A673 (cell line): ENCODE results near the gene SLC25A25. TPM values are rescaled to one million over a fixed set of nuclear protein-coding genes. Genes with fewer than 3 reads are reported as not detected.

Experiments
- BruUV-seq: library from RNA; stranded (reverse); fragments of 400-500 nt; replicated peaks from 2 replicates; lab custom pipeline; 2021; lab: Mats Ljungman, UMichigan
- CTCF ChIA-PET: fragments of 300-600 bp; sonication (Branson Sonifier 250); formaldehyde crosslinking; loops from one replicate; lab custom pipeline; 2022; ENCODE audit warnings: antibody characterized with exemption; lab: Charles Lee
- POLR2A ChIA-PET: fragments of 300-600 bp; sonication (Branson Sonifier 250); formaldehyde crosslinking; loops from one replicate; lab custom pipeline; 2022; ENCODE audit warnings: antibody characterized with exemption; ENCODE audit not compliant: low non-redundant PET; lab: Charles Lee
- DNase-seq: peaks from one replicate; pipeline ENCODE4 v3.0.0-alpha.2; 2015; ENCODE audit warnings: low spot score
- H3K27ac ChIP-seq: fragments of 200-600 bp; sonication (generic); 2 replicates; pipeline ENCODE4 v1.5.1; 2016; ENCODE audit warnings: mixed run types, low read depth, mild to moderate bottlenecking, mixed read lengths, antibody characterized with exemption, low read length; ENCODE audit not compliant: poor library complexity, severe bottlenecking
- H3K27me3 ChIP-seq: fragments of 200-600 bp; sonication (generic); replicated peaks from 2 replicates; pipeline ENCODE4 v1.6.1; 2017; ENCODE audit warnings: mixed run types, low read depth, mild to moderate bottlenecking, mixed read lengths, antibody characterized with exemption, low read length; ENCODE audit not compliant: insufficient read depth, poor library complexity
- H3K36me3 ChIP-seq: fragments of 200-600 bp; sonication (generic); 2 replicates; pipeline ENCODE4 v1.6.1; 2016; ENCODE audit warnings: mixed run types, mild to moderate bottlenecking, mixed read lengths, antibody characterized with exemption, low read length; ENCODE audit not compliant: insufficient read depth, poor library complexity, severe bottlenecking
- H3K4me1 ChIP-seq: fragments of 200-600 bp; sonication (generic); 2 replicates; pipeline ENCODE4 v1.6.1; 2017; ENCODE audit warnings: mixed run types, mild to moderate bottlenecking, mixed read lengths, antibody characterized with exemption, low read length; ENCODE audit not compliant: insufficient read depth, poor library complexity, severe bottlenecking
- H3K4me3 ChIP-seq: fragments of 200-600 bp; sonication (generic); 2 replicates; pipeline ENCODE4 v1.5.1; 2016; ENCODE audit warnings: low read depth, mixed run types, mild to moderate bottlenecking, mixed read lengths, low read length; ENCODE audit not compliant: poor library complexity, severe bottlenecking
- H3K9me3 ChIP-seq: fragments of 200-600 bp; sonication (generic); 2 replicates; pipeline ENCODE4 v1.6.1; 2016; ENCODE audit warnings: mixed run types, low read depth, mild to moderate bottlenecking, mixed read lengths, antibody characterized with exemption, low read length; ENCODE audit not compliant: poor library complexity, severe bottlenecking
- EZH2 ChIP-seq: fragments of 200-600 bp; sonication (generic); IDR thresholded peaks from 2 replicates; pipeline ENCODE4 v1.6.1; 2017; ENCODE audit warnings: borderline replicate concordance, low read depth, mild to moderate bottlenecking, mixed read lengths, antibody characterized with exemption, low read length; ENCODE audit not compliant: poor library complexity, severe bottlenecking
- intact Hi-C: fragments of 100-400 bp; cut with micrococcal nuclease; formaldehyde crosslinking; loops from one replicate; pipeline ENCODE4 v1.10.0; 2022; ENCODE audit not compliant: unreplicated experiment
- total RNA-seq: library from RNA; stranded (reverse); gene quantifications from 2 replicates; pipeline ENCODE4 v1.2.3, GENCODE V29; 2021
- TF ChIP-seq, protein P1 (sequence below): fragments of 300-800, 200-600 bp; sonication (generic); conservative IDR thresholded peaks from 2 replicates; pipeline ENCODE4 v1.5.1; 2017; ENCODE audit warnings: low read depth, mild to moderate bottlenecking, antibody characterized with exemption, low read length, moderate library complexity, mixed read lengths

Gene SLC25A25
- total RNA-seq, 1 experiment from 2014 or later: 24.7 TPM

DNA sequence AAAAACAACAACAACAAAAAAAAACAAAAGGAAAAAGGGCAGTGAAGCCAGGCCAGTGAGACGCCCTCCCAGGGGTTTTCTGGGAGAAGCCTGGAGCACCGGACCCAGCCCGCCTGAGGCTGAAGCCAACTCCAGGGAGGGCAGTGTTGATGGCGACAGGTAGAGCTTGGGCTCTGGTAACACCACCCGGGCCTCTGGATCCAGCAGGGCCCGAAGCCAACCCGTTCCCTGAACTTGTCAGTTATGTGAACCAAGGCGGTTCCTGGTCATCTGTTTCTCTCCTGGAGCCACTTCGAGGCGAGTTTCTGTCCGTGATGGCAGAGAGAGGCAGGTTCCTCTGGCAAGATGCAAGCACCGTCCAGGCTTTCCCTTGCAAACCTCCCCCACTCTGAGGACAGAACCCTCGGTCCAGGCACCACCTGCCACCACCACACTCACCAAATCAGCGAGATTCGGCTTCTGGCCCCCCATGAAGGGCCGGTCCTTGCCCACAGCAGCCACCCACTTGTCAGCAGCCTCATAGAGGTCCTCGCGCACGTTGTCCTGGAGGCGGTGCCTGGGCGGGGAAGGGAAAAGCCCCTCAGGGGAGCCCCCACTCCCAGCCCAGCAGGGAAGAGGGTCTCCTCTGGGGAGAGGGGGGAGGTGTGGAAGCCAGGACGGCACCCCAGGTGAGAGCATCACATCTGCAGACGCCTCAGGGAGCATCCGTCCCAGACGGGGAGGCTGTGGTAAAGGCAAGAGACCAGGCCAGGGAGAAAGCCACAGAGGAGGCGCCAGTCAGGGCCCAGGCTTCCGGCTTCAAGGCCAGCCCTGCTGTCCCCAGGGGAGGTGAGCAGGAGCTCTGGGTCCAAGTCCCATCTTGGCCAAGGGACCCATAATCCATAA, 54.1 kb downstream of the SLC25A25 start:
- ChIA-PET CTCF (no interaction called here), POLR2A (no interaction called here)
- no peak for DNase-seq
- H3K36me3 ChIP-seq: peaks cover 20% of the 10 kb centered on the region
- peaks cover 20% of the 10 kb centered on the region for H3K4me1 ChIP-seq
- no peak overlapping the region for H3K27ac ChIP-seq
- intact Hi-C loops: no loop called here
- BruUV-seq: no TSS peak
- TF ChIP-seq, protein P1, sequence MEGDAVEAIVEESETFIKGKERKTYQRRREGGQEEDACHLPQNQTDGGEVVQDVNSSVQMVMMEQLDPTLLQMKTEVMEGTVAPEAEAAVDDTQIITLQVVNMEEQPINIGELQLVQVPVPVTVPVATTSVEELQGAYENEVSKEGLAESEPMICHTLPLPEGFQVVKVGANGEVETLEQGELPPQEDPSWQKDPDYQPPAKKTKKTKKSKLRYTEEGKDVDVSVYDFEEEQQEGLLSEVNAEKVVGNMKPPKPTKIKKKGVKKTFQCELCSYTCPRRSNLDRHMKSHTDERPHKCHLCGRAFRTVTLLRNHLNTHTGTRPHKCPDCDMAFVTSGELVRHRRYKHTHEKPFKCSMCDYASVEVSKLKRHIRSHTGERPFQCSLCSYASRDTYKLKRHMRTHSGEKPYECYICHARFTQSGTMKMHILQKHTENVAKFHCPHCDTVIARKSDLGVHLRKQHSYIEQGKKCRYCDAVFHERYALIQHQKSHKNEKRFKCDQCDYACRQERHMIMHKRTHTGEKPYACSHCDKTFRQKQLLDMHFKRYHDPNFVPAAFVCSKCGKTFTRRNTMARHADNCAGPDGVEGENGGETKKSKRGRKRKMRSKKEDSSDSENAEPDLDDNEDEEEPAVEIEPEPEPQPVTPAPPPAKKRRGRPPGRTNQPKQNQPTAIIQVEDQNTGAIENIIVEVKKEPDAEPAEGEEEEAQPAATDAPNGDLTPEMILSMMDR: no peak
- TF ChIP-seq EZH2: no peak
- no peaks in the 10 kb centered on the region for H3K9me3 ChIP-seq
- no peak overlapping the region for H3K4me3 ChIP-seq
- H3K27me3 ChIP-seq: no peaks in the 10 kb centered on the region

DNA sequence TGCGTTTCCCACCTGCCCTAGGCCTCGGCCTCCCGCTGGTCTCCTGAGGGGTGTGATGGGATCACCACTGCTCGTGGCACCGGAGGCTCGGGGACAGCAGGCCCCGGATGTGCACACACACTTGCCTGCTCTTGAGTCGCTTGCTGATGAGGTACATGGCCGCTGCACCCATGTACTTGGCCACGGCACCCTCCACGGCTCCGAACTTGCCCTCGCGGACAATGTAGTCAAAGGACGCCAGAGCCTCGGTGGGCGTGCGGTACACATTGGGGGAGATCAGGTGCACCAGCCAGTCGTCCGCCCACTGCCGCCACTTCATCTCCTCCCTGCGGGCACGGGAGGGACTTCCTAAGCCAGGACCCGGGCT, 54.8 kb downstream of the SLC25A25 start:
- Histone ChIP-seq H3K36me3 (peaks cover 20% of the 10 kb centered on the region), H3K4me3 (no peak overlapping the region), H3K9me3 (no peaks in the 10 kb centered on the region), H3K27me3 (no peaks in the 10 kb centered on the region), H3K27ac (no peak overlapping the region), H3K4me1 (peaks cover 18% of the 10 kb centered on the region)
- no TSS peak for BruUV-seq
- no peak for DNase-seq
- CTCF ChIA-PET: no interaction called here
- TF ChIP-seq, protein P1: no peak
- no peak for TF ChIP-seq EZH2
- POLR2A ChIA-PET: no interaction called here
- intact Hi-C loops: no loop called here

DNA sequence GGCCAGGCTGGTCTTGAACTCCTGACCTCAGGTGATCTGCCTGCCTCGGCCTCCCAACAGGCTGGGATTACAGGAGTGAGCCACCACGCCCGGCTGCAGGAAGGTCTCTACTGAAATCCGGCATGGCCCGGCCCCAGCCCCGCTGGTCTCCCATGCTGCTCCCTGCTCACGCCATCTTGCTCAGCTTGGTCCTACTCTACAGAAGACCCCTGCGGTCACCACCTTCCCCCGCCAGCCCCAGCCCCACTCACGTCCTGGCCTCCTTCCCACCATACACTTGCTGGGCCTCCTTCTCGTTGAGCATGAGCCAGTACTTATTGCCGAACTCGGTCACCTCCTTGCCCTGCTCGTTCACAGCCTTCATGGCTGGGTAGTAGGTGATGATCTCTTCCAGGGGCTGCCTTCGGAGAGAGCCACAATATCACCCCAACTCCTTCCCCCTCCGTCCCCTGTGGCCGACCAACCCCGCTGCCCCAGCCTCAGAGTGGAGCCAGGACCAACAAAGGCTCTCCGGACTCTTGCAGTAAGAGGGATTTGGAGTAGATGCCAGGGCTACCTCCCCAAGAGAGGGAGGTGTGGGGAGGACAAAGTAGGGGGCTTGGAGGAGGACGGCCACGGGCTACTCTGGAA, 55.5 kb downstream of the SLC25A25 start:
- TF ChIP-seq, protein P1: no peak
- TF ChIP-seq EZH2: no peak
- no peak overlapping the region for H3K27ac ChIP-seq
- peaks cover 20% of the 10 kb centered on the region for H3K36me3 ChIP-seq
- H3K4me1 ChIP-seq: peaks cover 13% of the 10 kb centered on the region
- DNase-seq: no peak
- no peak overlapping the region for H3K4me3 ChIP-seq
- no peaks in the 10 kb centered on the region for H3K27me3 ChIP-seq
- ChIA-PET CTCF (no interaction called here), POLR2A (no interaction called here)
- no peaks in the 10 kb centered on the region for H3K9me3 ChIP-seq
- BruUV-seq: no TSS peak
- intact Hi-C loops: no loop called here
